ENCODE data around the gene GABRA4.

GRCh38 chr4:46922205-46922604, 71.2 kb downstream of the GABRA4 start:
- TF ChIP-seq TAF1 (IDR thresholded peaks at IDR 0.05; ENCODE audit: low read depth, low read length) (no peak), POLR2A (IDR thresholded peaks at IDR 0.05; ENCODE audit: low read depth, low read length) (no peak), PAX5 (IDR thresholded peaks at IDR 0.05; ENCODE audit: insufficient read depth, low read length, severe bottlenecking) (no peak), POLR2AphosphoS5 (IDR thresholded peaks at IDR 0.05; ENCODE audit: low read depth, low read length) (no peak), POU2F2 (IDR thresholded peaks at IDR 0.05; ENCODE audit: low read depth, low read length) (no peak), SPI1 (IDR thresholded peaks at IDR 0.05; ENCODE audit: low read depth, low read length) (no peak)

Measured in GM12891 (cell line).